ENCODE results near the gene COA3. TPM values are rescaled to one million over a fixed set of nuclear protein-coding genes. Genes with fewer than 3 reads are reported as not detected.
A peak's percentile ranks its signal among the peaks of the same experiment; 100 is the strongest.

The COA3 gene
- polyA plus RNA-seq, 1 of the 3 experiments (the other 2 are of a cell fraction): 103 TPM

DNA sequence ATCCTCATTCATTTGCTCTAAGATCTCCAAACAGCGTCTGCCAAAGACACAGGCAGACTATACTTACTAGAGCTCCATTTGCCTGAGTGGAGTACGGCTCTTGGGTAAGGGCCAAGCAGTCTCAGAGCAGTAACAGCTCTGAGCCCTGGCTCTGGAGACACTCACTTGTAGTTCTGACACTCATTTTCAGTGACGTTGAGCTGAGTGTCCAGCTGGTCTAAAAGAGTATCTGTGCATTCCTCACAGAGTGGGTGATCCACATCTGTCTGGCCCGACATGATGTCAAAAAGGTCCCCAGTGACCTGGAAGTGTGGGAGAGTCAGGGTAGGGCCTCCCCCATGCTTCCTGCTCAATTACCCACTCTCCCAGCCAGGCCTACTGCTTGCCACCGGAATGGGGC lies 19.9 kb upstream of the COA3 start:
- Histone ChIP-seq H3K27me3 (ENCODE audit: insufficient read depth) (no peaks in the 10 kb centered on the region), H3K4me3 (ENCODE audit: low read depth in 2 of 2, low read length in 1 of 2) (no peak overlapping the region), H3K9me3 (no peaks in the 10 kb centered on the region), H4K20me1 (ENCODE audit: insufficient read depth) (no peaks in the 10 kb centered on the region), H3K9me2 (no peaks in the 10 kb centered on the region), H3F3A (replicated peaks; ENCODE audit: insufficient read depth) (peaks cover 70% of the 10 kb centered on the region), H3K4me2 (no peak overlapping the region), H3K4me1 (ENCODE audit: control insufficient read depth in 1 of 2, insufficient read depth in 2 of 2, low read depth in 1 of 2, low read length in 1 of 2) (peaks cover 7 to 22% of the 10 kb centered on the region in 2 experiments), H3K79me2 (ENCODE audit: insufficient read depth) (peaks cover 30% of the 10 kb centered on the region), H3K9ac (0 out of 2 replicates have a peak overlapping the region, but pooled peaks have one; percentile 5), H3K36me3 (replicated peaks in 1 of 2; ENCODE audit: control insufficient read depth in 1 of 2, insufficient read depth in 2 of 2, low read length in 1 of 2) (peaks cover 66 to 76% of the 10 kb centered on the region in 2 experiments), H2AFZ (ENCODE audit: low read depth) (no peak overlapping the region), H3K27ac (ENCODE audit: low read depth in 2 of 2, low read length in 1 of 2) (peak overlapping the region in 1 of 2 experiments; percentile 60; a peak in 2 of 4 replicates)
- ChIA-PET CTCF (interaction anchor here (0.8 to 3.7 kb wide), 5 partner anchors 10 to 180 kb away, joined by 3 to 35 read pairs (median 3); partner anchors contain the start of genes AOC2 and RPL27), POLR2A (interaction anchor here (0.6 kb wide), 1 partner anchor 215 kb away, joined by 4 read pairs; no protein-coding TSS in a partner anchor)
- 91% methylated on average over 5 of the region's 5 CpGs for WGBS (ENCODE audit: low lambda C conversion rate)
- no peak for TF ChIP-seq FOXJ3 (CRISPR knock-in tag; IDR thresholded peaks at IDR 0.05)
- DNase-seq: no peak

- Histone ChIP-seq H3K27me3 (ENCODE audit: insufficient read depth) (no peaks in the 10 kb centered on the region), H3K9me2 (no peaks in the 10 kb centered on the region), H2AFZ (ENCODE audit: low read depth) (no peak overlapping the region), H4K20me1 (ENCODE audit: insufficient read depth) (no peaks in the 10 kb centered on the region), H3K79me2 (ENCODE audit: insufficient read depth) (peaks cover 30% of the 10 kb centered on the region), H3K9ac (0 out of 2 replicates have a peak overlapping the region, but pooled peaks have one; percentile 5), H3K4me3 (ENCODE audit: low read depth in 2 of 2, low read length in 1 of 2) (no peak overlapping the region), H3F3A (replicated peaks; ENCODE audit: insufficient read depth) (peaks cover 68% of the 10 kb centered on the region), H3K4me2 (no peak overlapping the region), H3K4me1 (ENCODE audit: control insufficient read depth in 1 of 2, insufficient read depth in 2 of 2, low read depth in 1 of 2, low read length in 1 of 2) (peaks cover 6 to 22% of the 10 kb centered on the region in 2 experiments), H3K9me3 (no peaks in the 10 kb centered on the region), H3K36me3 (replicated peaks in 1 of 2; ENCODE audit: control insufficient read depth in 1 of 2, insufficient read depth in 2 of 2, low read length in 1 of 2) (peaks cover 66 to 76% of the 10 kb centered on the region in 2 experiments), H3K27ac (ENCODE audit: low read depth in 2 of 2, low read length in 1 of 2) (peak overlapping the region in 1 of 2 experiments; percentile 60; a peak in 2 of 4 replicates)
- POLR2A ChIA-PET: interaction anchor here (0.6 kb wide), 1 partner anchor 216 kb away, joined by 4 read pairs; no protein-coding TSS in a partner anchor
- CTCF ChIA-PET: interaction anchor here (1.1 to 3.7 kb wide), 3 partner anchors 10 to 119 kb away, joined by 3 to 35 read pairs (median 11); partner anchors contain the start of gene AOC2
- 15% methylated on average over 1 of the region's 1 CpG for WGBS (ENCODE audit: low lambda C conversion rate)
- no peak for DNase-seq
- TF ChIP-seq, protein P1, sequence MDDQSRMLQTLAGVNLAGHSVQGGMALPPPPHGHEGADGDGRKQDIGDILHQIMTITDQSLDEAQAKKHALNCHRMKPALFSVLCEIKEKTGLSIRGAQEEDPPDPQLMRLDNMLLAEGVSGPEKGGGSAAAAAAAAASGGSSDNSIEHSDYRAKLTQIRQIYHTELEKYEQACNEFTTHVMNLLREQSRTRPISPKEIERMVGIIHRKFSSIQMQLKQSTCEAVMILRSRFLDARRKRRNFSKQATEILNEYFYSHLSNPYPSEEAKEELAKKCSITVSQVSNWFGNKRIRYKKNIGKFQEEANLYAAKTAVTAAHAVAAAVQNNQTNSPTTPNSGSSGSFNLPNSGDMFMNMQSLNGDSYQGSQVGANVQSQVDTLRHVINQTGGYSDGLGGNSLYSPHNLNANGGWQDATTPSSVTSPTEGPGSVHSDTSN (IDR thresholded peaks at IDR 0.05): peak; percentile 90
- TF ChIP-seq, protein P2, sequence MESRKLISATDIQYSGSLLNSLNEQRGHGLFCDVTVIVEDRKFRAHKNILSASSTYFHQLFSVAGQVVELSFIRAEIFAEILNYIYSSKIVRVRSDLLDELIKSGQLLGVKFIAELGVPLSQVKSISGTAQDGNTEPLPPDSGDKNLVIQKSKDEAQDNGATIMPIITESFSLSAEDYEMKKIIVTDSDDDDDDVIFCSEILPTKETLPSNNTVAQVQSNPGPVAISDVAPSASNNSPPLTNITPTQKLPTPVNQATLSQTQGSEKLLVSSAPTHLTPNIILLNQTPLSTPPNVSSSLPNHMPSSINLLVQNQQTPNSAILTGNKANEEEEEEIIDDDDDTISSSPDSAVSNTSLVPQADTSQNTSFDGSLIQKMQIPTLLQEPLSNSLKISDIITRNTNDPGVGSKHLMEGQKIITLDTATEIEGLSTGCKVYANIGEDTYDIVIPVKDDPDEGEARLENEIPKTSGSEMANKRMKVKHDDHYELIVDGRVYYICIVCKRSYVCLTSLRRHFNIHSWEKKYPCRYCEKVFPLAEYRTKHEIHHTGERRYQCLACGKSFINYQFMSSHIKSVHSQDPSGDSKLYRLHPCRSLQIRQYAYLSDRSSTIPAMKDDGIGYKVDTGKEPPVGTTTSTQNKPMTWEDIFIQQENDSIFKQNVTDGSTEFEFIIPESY (IDR thresholded peaks at IDR 0.05; ENCODE audit: borderline replicate concordance, low read depth): no peak
- TF ChIP-seq JUND (IDR thresholded peaks at IDR 0.05) (0 out of 2 replicates have a peak, but pooled peaks have one; percentile 16), TCF12 (IDR thresholded peaks at IDR 0.05) (peak; percentile 64), EZH2phosphoT487 (IDR thresholded peaks at IDR 0.05; ENCODE audit: borderline replicate concordance, low read depth) (no peak), ELF1 (IDR thresholded peaks at IDR 0.05) (no peak), EP300 (IDR thresholded peaks at IDR 0.05; ENCODE audit: borderline replicate concordance in 1 of 2, low read depth in 1 of 2, low read length in 1 of 2) (peak in 1 of 2 experiments; percentile 27; a peak in 1 of 4 replicates), TEAD4 (IDR thresholded peaks at IDR 0.05; ENCODE audit: borderline replicate concordance, insufficient read depth) (no peak), MAX (IDR thresholded peaks at IDR 0.05; ENCODE audit: low read depth) (peak; percentile 9; the same call in 1 of the 2 replicates), RCOR1 (IDR thresholded peaks at IDR 0.05; ENCODE audit: low read length) (no peak), SMC3 (IDR thresholded peaks at IDR 0.05; ENCODE audit: low read depth, low read length) (no peak), NFIC (IDR thresholded peaks at IDR 0.05; ENCODE audit: borderline replicate concordance) (peak; percentile 14; the same call in 1 of the 2 replicates), POLR2AphosphoS5 (IDR thresholded peaks at IDR 0.05; ENCODE audit: low read depth, low read length) (0 out of 2 replicates have a peak, but pooled peaks have one; percentile 48), SIN3A (IDR thresholded peaks at IDR 0.05; ENCODE audit: borderline replicate concordance, low read depth, low read length) (no peak), GATA2 (CRISPR knock-in tag; IDR thresholded peaks at IDR 0.05) (no peak), REST (IDR thresholded peaks at IDR 0.05; ENCODE audit: low read depth, low read length) (no peak), CHD2 (IDR thresholded peaks at IDR 0.05; ENCODE audit: low read length, partially characterized antibody) (no peak), RFX5 (IDR thresholded peaks at IDR 0.05; ENCODE audit: low read length) (no peak), RXRA (IDR thresholded peaks at IDR 0.05; ENCODE audit: borderline replicate concordance, low read depth) (no peak), FOSL2 (IDR thresholded peaks at IDR 0.05; ENCODE audit: borderline replicate concordance, low read depth) (peak; percentile 57), NRF1 (IDR thresholded peaks at IDR 0.05; ENCODE audit: low read depth, low read length) (no peak)
Measured at GRCh38 chr17:42817866-42818265, 19.4 kb upstream of the COA3 start.

Measured in SK-N-SH (cell line).